COLO668 (cell line): Measurements from ENCODE around the gene BTG3.

Source experiments
- DNase-seq: peaks from one replicate; lab custom pipeline; 2025; ENCODE audit not compliant: unreplicated experiment; lab: John Stamatoyannopoulos, UW

The BTG3 gene, protein sequence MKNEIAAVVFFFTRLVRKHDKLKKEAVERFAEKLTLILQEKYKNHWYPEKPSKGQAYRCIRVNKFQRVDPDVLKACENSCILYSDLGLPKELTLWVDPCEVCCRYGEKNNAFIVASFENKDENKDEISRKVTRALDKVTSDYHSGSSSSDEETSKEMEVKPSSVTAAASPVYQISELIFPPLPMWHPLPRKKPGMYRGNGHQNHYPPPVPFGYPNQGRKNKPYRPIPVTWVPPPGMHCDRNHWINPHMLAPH

GRCh38 chr21:17612565-17613241, at the start of gene BTG3:
Gene BTG3 (minus strand): TSS chr21:17612901. CDS start chr21:17609144, 3,757 bp downstream.
- peak; percentile 90 for DNase-seq

- no peak for DNase-seq
These were observed 48.2 kb upstream of the BTG3 start for GRCh38 chr21:17660862-17661261.

DNA sequence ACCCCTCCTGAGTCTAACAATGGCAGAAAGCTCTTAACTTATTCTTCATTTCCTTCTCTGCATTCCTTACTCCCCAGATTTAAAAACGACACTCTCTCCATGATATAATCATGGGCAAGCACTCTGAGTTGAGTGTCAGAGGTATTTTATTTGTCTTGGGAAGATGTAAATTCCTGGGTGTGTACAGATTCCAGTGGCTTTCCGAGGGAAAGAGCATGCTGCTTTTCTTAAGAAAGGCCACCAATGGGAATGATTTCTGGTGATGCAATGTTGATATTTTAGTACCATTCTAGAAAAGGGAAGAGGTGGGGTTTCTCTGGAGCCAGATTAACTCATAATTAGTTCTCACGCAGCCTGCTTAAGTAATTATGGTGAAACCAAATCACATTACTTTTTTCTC, 47.8 kb upstream of the BTG3 start:
- no peak for DNase-seq

DNA sequence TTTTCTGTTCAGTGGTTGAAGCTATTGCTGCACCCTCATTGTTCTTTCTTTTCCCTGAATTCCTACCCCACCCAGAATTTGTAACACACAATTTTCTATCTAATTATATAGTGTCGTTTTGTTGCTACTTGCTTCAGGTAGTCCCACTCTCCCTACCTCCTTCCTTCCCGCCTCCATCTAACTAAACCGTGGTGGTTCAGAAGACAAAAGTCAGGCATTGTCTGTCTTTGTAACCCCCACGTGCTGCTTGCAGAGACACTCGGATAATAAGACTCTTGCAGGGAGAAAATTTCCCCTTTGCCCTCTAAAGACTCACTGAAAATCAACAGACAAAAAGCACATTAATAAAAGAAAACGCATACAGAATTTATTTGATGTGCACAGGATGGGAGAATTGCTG, 46.2 kb upstream of the BTG3 start:
- no peak for DNase-seq

- no peak for DNase-seq
These were observed 38.8 kb upstream of the BTG3 start for GRCh38 chr21:17651526-17651925.

DNA sequence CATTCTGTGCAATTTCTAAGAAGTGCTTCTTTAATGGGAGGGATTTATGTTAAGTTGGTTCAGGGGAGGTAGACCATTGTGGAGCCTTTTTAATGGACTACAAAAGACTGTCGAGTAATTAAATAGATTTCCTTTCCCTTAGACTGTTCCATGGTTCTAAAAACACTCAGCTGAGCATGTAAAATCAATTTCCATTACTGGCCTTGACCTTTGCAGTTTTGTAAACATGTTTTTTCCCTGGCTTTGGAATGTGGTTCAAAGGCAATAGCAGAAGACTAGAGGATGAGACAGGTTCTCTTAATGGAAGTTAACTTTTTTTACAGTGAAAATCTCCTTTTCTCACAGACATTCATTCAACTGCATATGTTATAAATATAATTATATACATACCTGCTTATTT, 37.6 kb upstream of the BTG3 start:
- no peak for DNase-seq

- DNase-seq: no peak
These were observed 34.1 kb upstream of the BTG3 start for GRCh38 chr21:17646790-17647189.

- no peak for DNase-seq
These were observed 31.5 kb upstream of the BTG3 start for GRCh38 chr21:17644186-17644585.

- DNase-seq: no peak
These were observed 28.1 kb upstream of the BTG3 start for GRCh38 chr21:17640821-17641220.

DNA sequence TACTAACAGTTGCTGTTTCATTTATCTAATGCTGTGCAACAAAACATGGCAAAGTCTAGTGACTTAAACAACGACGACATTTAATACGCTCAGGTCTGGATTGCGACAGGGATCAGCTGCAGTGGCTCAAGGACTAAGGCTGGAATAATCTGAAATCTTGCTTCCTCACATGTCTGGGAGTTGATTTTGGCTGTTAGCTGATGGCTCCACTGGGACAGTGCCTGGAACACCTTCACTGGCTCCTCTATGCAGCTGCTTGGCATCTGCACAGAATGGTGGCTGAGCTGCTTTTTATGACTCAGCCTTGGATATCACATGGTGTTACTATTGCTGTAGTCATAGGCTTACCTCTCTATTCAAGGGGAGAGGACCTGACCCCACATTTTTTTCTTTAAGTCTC, 24.0 kb upstream of the BTG3 start:
- DNase-seq: no peak

- no peak for DNase-seq
These were observed 18.5 kb upstream of the BTG3 start for GRCh38 chr21:17631195-17631594.

GRCh38 chr21:17622018-17622417, 9.3 kb upstream of the BTG3 start:
- no peak for DNase-seq

DNA sequence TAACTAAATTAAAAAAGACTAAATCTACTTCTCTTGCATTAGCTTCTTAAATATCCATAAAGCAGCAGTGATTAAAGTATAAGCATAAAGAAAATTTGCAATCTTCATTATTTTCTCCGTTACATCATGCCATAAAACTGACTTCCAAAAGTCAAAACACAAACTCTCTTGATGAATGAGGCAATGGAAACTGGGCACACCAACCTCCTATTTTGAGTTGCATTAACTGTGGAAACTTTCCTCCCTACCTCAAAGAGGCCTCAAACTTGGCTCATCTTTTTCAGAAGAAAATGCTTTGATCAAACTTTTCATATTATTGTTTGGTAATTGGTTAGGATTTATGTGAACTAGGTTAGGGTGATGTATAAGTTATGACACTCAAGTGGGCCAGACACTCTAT, 4.1 kb upstream of the BTG3 start:
- DNase-seq: no peak

DNA sequence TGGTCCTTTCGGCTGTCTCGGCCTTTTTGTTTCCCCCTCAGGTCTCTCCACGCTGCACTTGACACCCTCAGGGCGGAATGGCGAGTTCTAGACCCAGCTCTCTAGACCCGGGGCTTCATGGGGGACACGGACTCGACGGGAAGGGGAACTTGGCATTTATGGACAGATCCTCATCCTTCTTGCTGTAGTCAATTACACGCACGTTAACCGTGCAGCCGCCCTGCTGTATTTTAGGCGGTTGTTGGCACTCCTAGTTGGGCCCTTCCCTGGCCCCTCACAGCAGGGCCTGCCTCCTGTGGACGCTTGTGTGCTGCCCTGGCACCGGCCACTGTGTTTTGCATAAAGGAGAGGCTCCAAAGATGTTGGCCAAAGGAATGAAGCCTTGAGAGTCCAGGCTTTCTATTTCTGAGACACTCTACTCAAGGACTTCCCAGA, 558 bp upstream of the BTG3 start:
- DNase-seq: peak; percentile 30

- peak; percentile 58 for DNase-seq
These were observed 607 bp downstream of the BTG3 start for GRCh38 chr21:17612023-17612564.

GRCh38 chr21:17611414-17612022, 1.2 kb downstream of the BTG3 start:
- peak; percentile 78 for DNase-seq

GRCh38 chr21:17610911-17611310, 1.8 kb downstream of the BTG3 start:
- DNase-seq: peak; percentile 18

DNA sequence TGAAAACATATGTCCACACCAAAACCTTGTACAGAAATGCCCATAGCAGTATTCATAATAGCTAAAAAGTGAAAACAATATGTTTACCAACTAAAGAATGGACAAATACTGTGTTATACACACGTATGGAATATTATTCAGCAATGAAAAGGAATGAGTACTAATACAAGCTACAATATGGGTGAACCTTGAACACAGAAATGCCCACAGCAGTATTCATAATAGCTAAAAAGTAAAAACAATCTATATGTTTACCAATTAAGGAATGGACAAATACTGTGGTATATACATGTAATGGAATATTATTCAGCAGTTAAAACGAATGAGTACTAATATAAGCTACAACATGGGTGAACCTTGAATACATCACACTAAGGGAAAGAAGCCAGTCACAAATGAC, 3.0 kb downstream of the BTG3 start:
- no peak for DNase-seq

- no peak for DNase-seq
These were observed 5.0 kb downstream of the BTG3 start for GRCh38 chr21:17607684-17608083.

GRCh38 chr21:17602874-17603273, 9.8 kb downstream of the BTG3 start:
- no peak for DNase-seq

DNA sequence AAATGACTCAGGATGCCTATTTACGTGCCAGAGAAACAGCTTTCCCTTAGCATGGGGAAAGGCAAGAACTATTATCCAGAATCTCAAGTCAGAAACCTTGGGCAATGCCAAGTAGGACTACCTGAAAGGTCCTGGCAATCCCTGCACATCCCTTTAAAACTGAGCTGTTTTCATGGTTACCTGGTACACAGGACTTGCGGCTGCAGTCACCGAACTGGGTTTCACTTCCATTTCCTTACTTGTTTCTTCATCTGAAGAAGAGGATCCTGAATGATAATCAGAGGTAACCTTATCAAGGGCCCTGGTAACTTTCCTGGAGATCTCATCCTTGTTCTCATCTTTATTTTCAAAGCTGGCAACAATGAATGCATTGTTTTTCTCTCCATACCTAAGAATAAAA, 14.3 kb downstream of the BTG3 start:
- DNase-seq: no peak

- DNase-seq: no peak
These were observed 15.0 kb downstream of the BTG3 start for GRCh38 chr21:17597680-17598079.
